ENCODE results near the gene PIM1. TPM values are rescaled to one million over a fixed set of nuclear protein-coding genes. Genes with fewer than 3 reads are reported as not detected.
A peak's percentile ranks its signal among the peaks of the same experiment; 100 is the strongest.

Gene PIM1
- polyA plus RNA-seq, 1 of the 3 experiments (the other 2 are of a cell fraction): 33.9 TPM

GRCh38 chr6:37172912-37173492 lies 3.0 kb downstream of the PIM1 start:
- POLR2A ChIA-PET: interaction anchor here (1.0 to 1.8 kb wide), 4 partner anchors 71 to 144 kb away, joined by 3 to 5 read pairs (median 4); no protein-coding TSS in a partner anchor

More at GRCh38 chr6:37172912-37173492, 3.0 kb downstream of the PIM1 start:
- no peak for DNase-seq
- TF ChIP-seq MEF2A (IDR thresholded peaks at IDR 0.05; ENCODE audit: borderline replicate concordance, low read depth) (no peak), GABPA (IDR thresholded peaks at IDR 0.05; ENCODE audit: low read depth) (no peak), GATA2 (CRISPR knock-in tag; IDR thresholded peaks at IDR 0.05) (no peak), RCOR1 (IDR thresholded peaks at IDR 0.05; ENCODE audit: low read length) (no peak), USF2 (IDR thresholded peaks at IDR 0.05; ENCODE audit: borderline replicate concordance, low read depth, low read length) (no peak), SMC3 (IDR thresholded peaks at IDR 0.05; ENCODE audit: low read depth, low read length) (no peak), NFIC (IDR thresholded peaks at IDR 0.05; ENCODE audit: borderline replicate concordance) (no peak), MXI1 (IDR thresholded peaks at IDR 0.05; ENCODE audit: low read depth, low read length) (no peak), CTCF (IDR thresholded peaks at IDR 0.05) (no peak), USF1 (IDR thresholded peaks at IDR 0.05; ENCODE audit: borderline replicate concordance, low read depth) (no peak), TEAD4 (IDR thresholded peaks at IDR 0.05; ENCODE audit: borderline replicate concordance, insufficient read depth) (no peak), EZH2phosphoT487 (IDR thresholded peaks at IDR 0.05; ENCODE audit: borderline replicate concordance, low read depth) (no peak), CHD2 (IDR thresholded peaks at IDR 0.05; ENCODE audit: low read length, partially characterized antibody) (no peak), RFX5 (IDR thresholded peaks at IDR 0.05; ENCODE audit: low read length) (no peak), NRF1 (IDR thresholded peaks at IDR 0.05; ENCODE audit: low read depth, low read length) (no peak), FOXM1 (IDR thresholded peaks at IDR 0.05; ENCODE audit: low read depth) (no peak), MAX (IDR thresholded peaks at IDR 0.05; ENCODE audit: low read depth) (no peak), REST (IDR thresholded peaks at IDR 0.05; ENCODE audit: low read depth, low read length) (no peak), IRF3 (IDR thresholded peaks at IDR 0.05; ENCODE audit: low read depth, low read length) (no peak), ZBTB33 (IDR thresholded peaks at IDR 0.05; ENCODE audit: borderline replicate concordance, low read depth) (no peak)
- Histone ChIP-seq H3K36me3 (replicated peaks in 1 of 2; ENCODE audit: control insufficient read depth in 1 of 2, insufficient read depth in 2 of 2, low read length in 1 of 2) (peaks cover 32 to 35% of the 10 kb centered on the region in 2 experiments), H3K9ac (no peak overlapping the region), H3K27me3 (ENCODE audit: insufficient read depth) (no peaks in the 10 kb centered on the region), H4K20me1 (ENCODE audit: insufficient read depth) (peaks cover 17% of the 10 kb centered on the region), H3K79me2 (ENCODE audit: insufficient read depth) (peaks cover 29% of the 10 kb centered on the region), H3K9me2 (no peaks in the 10 kb centered on the region), H3K27ac (ENCODE audit: low read depth in 2 of 2, low read length in 1 of 2) (no peak overlapping the region), H2AFZ (ENCODE audit: low read depth) (no peak overlapping the region), H3K4me1 (ENCODE audit: control insufficient read depth in 1 of 2, insufficient read depth in 2 of 2, low read depth in 1 of 2, low read length in 1 of 2) (peaks cover 4 to 19% of the 10 kb centered on the region in 2 experiments; a peak in 3 of 4 replicates), H3F3A (replicated peaks; ENCODE audit: insufficient read depth) (peaks cover 16% of the 10 kb centered on the region), H3K9me3 (no peaks in the 10 kb centered on the region), H3K4me3 (ENCODE audit: low read depth in 2 of 2, low read length in 1 of 2) (peak overlapping the region in 1 of 2 experiments; percentile 93; a peak in 1 of 4 replicates), H3K4me2 (no peak overlapping the region)
- CTCF ChIA-PET: interaction anchor here (0.6 to 15.1 kb wide), 28 partner anchors 8 to 558 kb away, joined by 3 to 490 read pairs (median 12); no protein-coding TSS in a partner anchor
- WGBS (ENCODE audit: low lambda C conversion rate): 83% methylated on average over 5 of the region's 7 CpGs
